AG04450 (cell line): ENCODE measurements around the gene EFS. TPM values are rescaled to one million over a fixed set of nuclear protein-coding genes. Genes with fewer than 3 reads are reported as not detected.
A peak's percentile ranks its signal among the peaks of the same experiment; 100 is the strongest.

Experiments
- CTCF ChIA-PET: fragments of 300-600, 350-600 bp; formaldehyde crosslinking; extraction: SDS; loops from one replicate; lab custom pipeline; 2022; ENCODE audit warnings: antibody characterized with exemption, inconsistent platforms; lab: Charles Lee
- POLR2A ChIA-PET: fragments of 350-600 bp; formaldehyde crosslinking; extraction: SDS; loops from one replicate; lab custom pipeline; 2021; ENCODE audit warnings: antibody characterized with exemption, inconsistent platforms; lab: Yijun Ruan, JAX
- DNase-seq: peaks from one replicate; pipeline ENCODE4 v3.0.0-alpha.2; 2011; ENCODE audit warnings: low read depth, low spot score
- H3K27ac ChIP-seq: one replicate; pipeline ENCODE4 v1.5.1; 2012; ENCODE audit warnings: low read depth, low read length, control low read depth
- H3K27me3 ChIP-seq: one replicate; pipeline ENCODE4 v1.6.0; 2012; ENCODE audit warnings: low read length; ENCODE audit not compliant: control insufficient read depth, insufficient read depth
- H3K4me3 ChIP-seq: 2 replicates; pipeline ENCODE4 v1.5.1; 2011; ENCODE audit warnings: mild to moderate bottlenecking, low read depth, low read length, control low read depth
- H3K9me3 ChIP-seq: 2 replicates; pipeline ENCODE4 v1.5.1; 2012; ENCODE audit warnings: low read length; ENCODE audit not compliant: control insufficient read depth, insufficient read depth
- polyA minus RNA-seq: library from RNA; depleted of rRNA, polyadenylated mRNA; stranded (reverse); fragments of >200 nt; gene quantifications from 2 replicates; pipeline ENCODE4 v1.2.3, GENCODE V29; 2011; rRNA and poly(A)+ RNA removed
- polyA plus RNA-seq: library from polyadenylated mRNA; depleted of rRNA; stranded (reverse); fragments of >200 nt; gene quantifications from 2 replicates; pipeline ENCODE4 v1.2.3, GENCODE V29; 2011; rRNA removed
- TF ChIP-seq, protein P1 (sequence below): IDR thresholded peaks from 2 replicates; pipeline ENCODE4 v1.5.1; 2011; ENCODE audit warnings: low read depth, low read length, control low read depth, inconsistent platforms

Gene EFS, protein sequence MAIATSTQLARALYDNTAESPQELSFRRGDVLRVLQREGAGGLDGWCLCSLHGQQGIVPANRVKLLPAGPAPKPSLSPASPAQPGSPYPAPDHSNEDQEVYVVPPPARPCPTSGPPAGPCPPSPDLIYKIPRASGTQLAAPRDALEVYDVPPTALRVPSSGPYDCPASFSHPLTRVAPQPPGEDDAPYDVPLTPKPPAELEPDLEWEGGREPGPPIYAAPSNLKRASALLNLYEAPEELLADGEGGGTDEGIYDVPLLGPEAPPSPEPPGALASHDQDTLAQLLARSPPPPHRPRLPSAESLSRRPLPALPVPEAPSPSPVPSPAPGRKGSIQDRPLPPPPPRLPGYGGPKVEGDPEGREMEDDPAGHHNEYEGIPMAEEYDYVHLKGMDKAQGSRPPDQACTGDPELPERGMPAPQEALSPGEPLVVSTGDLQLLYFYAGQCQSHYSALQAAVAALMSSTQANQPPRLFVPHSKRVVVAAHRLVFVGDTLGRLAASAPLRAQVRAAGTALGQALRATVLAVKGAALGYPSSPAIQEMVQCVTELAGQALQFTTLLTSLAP
- polyA plus RNA-seq (5.3 and 6.6 TPM in 2 replicates), polyA minus RNA-seq (4.7 and 5.1 TPM in 2 replicates)

GRCh38 chr14:23365036-23365731, at the start of gene EFS:
Gene EFS (minus strand): TSS chr14:23365172. CDS start chr14:23365025, 147 bp downstream.
- POLR2A ChIA-PET: interaction anchor here (1.1 to 1.6 kb wide), 2 partner anchors 12 to 13 kb away, joined by 3 to 10 read pairs; partner anchors contain the start of gene SLC22A17
- CTCF ChIA-PET: interaction anchor here (6.1 kb wide), 1 partner anchor 14 kb away, joined by 48 read pairs; no protein-coding TSS in a partner anchor
- peaks cover 4% of the 10 kb centered on the region for H3K27me3 ChIP-seq
- TF ChIP-seq, protein P1, sequence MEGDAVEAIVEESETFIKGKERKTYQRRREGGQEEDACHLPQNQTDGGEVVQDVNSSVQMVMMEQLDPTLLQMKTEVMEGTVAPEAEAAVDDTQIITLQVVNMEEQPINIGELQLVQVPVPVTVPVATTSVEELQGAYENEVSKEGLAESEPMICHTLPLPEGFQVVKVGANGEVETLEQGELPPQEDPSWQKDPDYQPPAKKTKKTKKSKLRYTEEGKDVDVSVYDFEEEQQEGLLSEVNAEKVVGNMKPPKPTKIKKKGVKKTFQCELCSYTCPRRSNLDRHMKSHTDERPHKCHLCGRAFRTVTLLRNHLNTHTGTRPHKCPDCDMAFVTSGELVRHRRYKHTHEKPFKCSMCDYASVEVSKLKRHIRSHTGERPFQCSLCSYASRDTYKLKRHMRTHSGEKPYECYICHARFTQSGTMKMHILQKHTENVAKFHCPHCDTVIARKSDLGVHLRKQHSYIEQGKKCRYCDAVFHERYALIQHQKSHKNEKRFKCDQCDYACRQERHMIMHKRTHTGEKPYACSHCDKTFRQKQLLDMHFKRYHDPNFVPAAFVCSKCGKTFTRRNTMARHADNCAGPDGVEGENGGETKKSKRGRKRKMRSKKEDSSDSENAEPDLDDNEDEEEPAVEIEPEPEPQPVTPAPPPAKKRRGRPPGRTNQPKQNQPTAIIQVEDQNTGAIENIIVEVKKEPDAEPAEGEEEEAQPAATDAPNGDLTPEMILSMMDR: no peak
- peak within 1 kb of the TSS; percentile 70 for H3K27ac ChIP-seq
- DNase-seq: no peak
- no peaks in the 10 kb centered on the region; the same call in 1 of the 2 replicates for H3K9me3 ChIP-seq
- peak within 1 kb of the TSS; percentile 69 for H3K4me3 ChIP-seq

DNA sequence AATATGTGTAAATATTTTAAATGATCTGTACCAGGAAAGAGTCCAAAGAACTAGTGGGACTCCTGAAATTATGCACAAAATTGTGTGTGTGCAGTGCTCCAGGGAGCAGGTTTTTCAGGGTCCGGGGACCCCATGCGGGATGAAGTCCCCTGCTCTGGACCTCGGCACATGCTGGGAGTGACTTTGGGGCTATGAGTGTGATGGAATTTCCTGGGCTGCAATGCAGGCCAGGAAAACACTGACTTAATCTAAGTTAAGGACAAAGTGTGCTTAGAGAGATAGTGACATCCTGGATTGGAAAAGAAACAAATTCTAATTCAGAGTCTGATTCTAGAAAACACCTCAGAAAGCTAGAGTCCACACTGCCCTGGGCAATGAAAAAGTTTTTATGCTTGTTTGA, 49.3 kb upstream of the EFS start:
- CTCF ChIA-PET: no interaction called here
- Histone ChIP-seq H3K4me3 (no peak overlapping the region), H3K27me3 (peaks cover 7% of the 10 kb centered on the region), H3K27ac (no peak overlapping the region), H3K9me3 (no peaks in the 10 kb centered on the region; the same call in 1 of the 2 replicates)
- TF ChIP-seq, protein P1: no peak
- POLR2A ChIA-PET: no interaction called here
- DNase-seq: no peak

GRCh38 chr14:23413681-23414080, 48.7 kb upstream of the EFS start:
- Histone ChIP-seq H3K27me3 (peaks cover 5% of the 10 kb centered on the region), H3K4me3 (no peak overlapping the region), H3K27ac (no peak overlapping the region), H3K9me3 (no peaks in the 10 kb centered on the region; the same call in 1 of the 2 replicates)
- TF ChIP-seq, protein P1: no peak
- ChIA-PET POLR2A (interaction anchor here (0.6 kb wide), 1 partner anchor 136 kb away, joined by 3 read pairs; no protein-coding TSS in a partner anchor), CTCF (no interaction called here)
- DNase-seq: no peak

GRCh38 chr14:23411563-23412525, 46.9 kb upstream of the EFS start:
- POLR2A ChIA-PET: no interaction called here
- Histone ChIP-seq H3K4me3 (no peak overlapping the region), H3K27ac (no peak overlapping the region), H3K27me3 (peaks cover 15% of the 10 kb centered on the region), H3K9me3 (no peaks in the 10 kb centered on the region; the same call in 1 of the 2 replicates)
- TF ChIP-seq, protein P1: no peak
- CTCF ChIA-PET: no interaction called here
- no peak for DNase-seq
